ENCODE data around the gene SAMSN1.

Gene SAMSN1

GRCh38 chr21:14562959-14563358 lies 16.8 kb upstream of the SAMSN1 start:
- no peak overlapping the region for H3K27ac ChIP-seq
- TF ChIP-seq, protein P1, sequence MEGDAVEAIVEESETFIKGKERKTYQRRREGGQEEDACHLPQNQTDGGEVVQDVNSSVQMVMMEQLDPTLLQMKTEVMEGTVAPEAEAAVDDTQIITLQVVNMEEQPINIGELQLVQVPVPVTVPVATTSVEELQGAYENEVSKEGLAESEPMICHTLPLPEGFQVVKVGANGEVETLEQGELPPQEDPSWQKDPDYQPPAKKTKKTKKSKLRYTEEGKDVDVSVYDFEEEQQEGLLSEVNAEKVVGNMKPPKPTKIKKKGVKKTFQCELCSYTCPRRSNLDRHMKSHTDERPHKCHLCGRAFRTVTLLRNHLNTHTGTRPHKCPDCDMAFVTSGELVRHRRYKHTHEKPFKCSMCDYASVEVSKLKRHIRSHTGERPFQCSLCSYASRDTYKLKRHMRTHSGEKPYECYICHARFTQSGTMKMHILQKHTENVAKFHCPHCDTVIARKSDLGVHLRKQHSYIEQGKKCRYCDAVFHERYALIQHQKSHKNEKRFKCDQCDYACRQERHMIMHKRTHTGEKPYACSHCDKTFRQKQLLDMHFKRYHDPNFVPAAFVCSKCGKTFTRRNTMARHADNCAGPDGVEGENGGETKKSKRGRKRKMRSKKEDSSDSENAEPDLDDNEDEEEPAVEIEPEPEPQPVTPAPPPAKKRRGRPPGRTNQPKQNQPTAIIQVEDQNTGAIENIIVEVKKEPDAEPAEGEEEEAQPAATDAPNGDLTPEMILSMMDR (conservative IDR thresholded peaks at IDR 0.05) = no peak
- no peak for TF ChIP-seq ZFX (IDR thresholded peaks at IDR 0.05)

GRCh38 chr21:14560555-14560954 lies 14.4 kb upstream of the SAMSN1 start:
- no peak overlapping the region for H3K27ac ChIP-seq
- TF ChIP-seq, protein P1 (conservative IDR thresholded peaks at IDR 0.05) = no peak
- TF ChIP-seq ZFX (IDR thresholded peaks at IDR 0.05) = no peak

- no peak for TF ChIP-seq ZFX (IDR thresholded peaks at IDR 0.05)
- TF ChIP-seq, protein P1 (conservative IDR thresholded peaks at IDR 0.05) = no peak
- H3K27ac ChIP-seq = no peak overlapping the region
Measured at GRCh38 chr21:14560139-14560538, 14.0 kb upstream of the SAMSN1 start.

DNA sequence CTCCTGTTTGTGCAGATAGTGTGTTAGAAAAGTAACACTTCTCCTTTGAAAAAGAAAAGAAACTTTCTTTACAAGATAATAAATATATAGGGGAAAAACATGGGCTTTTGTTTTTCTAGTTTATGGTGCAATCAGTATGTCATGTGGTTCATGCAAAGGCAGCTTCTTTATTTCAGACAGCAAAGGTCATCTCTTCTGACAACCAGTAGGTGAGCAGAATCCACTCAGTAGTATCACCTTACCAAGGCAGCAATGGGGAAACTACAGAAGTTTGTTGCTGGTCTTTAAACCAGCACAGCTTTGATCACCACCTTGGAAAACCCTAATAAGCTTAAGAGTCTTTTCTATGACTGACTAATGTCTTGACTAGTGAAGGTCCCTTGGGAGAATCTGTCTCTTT lies 13.0 kb upstream of the SAMSN1 start:
- TF ChIP-seq ZFX (IDR thresholded peaks at IDR 0.05) = no peak
- TF ChIP-seq, protein P1 (conservative IDR thresholded peaks at IDR 0.05) = no peak
- H3K27ac ChIP-seq = no peak overlapping the region

GRCh38 chr21:14557413-14557812 lies 11.3 kb upstream of the SAMSN1 start:
- TF ChIP-seq ZFX (IDR thresholded peaks at IDR 0.05) = no peak
- TF ChIP-seq, protein P1 (conservative IDR thresholded peaks at IDR 0.05) = no peak
- H3K27ac ChIP-seq = no peak overlapping the region

GRCh38 chr21:14554948-14555347 lies 8.8 kb upstream of the SAMSN1 start:
- TF ChIP-seq ZFX (IDR thresholded peaks at IDR 0.05) = no peak
- TF ChIP-seq, protein P1 (conservative IDR thresholded peaks at IDR 0.05) = no peak
- H3K27ac ChIP-seq = no peak overlapping the region

- H3K27ac ChIP-seq = no peak overlapping the region
- TF ChIP-seq ZFX (IDR thresholded peaks at IDR 0.05) = no peak
- TF ChIP-seq, protein P1 (conservative IDR thresholded peaks at IDR 0.05) = no peak
Measured at GRCh38 chr21:14553422-14553821, 7.3 kb upstream of the SAMSN1 start.

All from C4-2B (cell line).